ENCODE results near the gene NCF2.

NCF2 gene

GRCh38 chr1:183570451-183570850 is 19.8 kb downstream of the NCF2 start:
- Histone ChIP-seq H3K27me3 (ENCODE audit: insufficient read depth, low read length) (no peaks in the 10 kb centered on the region), H3K4me3 (ENCODE audit: low read depth, low read length) (no peak overlapping the region), H3K4me1 (ENCODE audit: control insufficient read depth, insufficient read depth, low read length, unreplicated experiment) (peaks cover 6% of the 10 kb centered on the region), H3K36me3 (ENCODE audit: insufficient read depth, low read length) (no peaks in the 10 kb centered on the region), H2AFZ (ENCODE audit: low read length, unreplicated experiment) (no peak overlapping the region), H3K79me2 (ENCODE audit: control insufficient read depth, insufficient read depth, low read length, unreplicated experiment) (no peaks in the 10 kb centered on the region), H3K27ac (ENCODE audit: low read depth, low read length) (no peak overlapping the region)

- Histone ChIP-seq H3K27ac (ENCODE audit: low read depth, low read length) (no peak overlapping the region), H3K4me3 (ENCODE audit: low read depth, low read length) (no peak overlapping the region), H3K79me2 (ENCODE audit: control insufficient read depth, insufficient read depth, low read length, unreplicated experiment) (no peaks in the 10 kb centered on the region), H3K27me3 (ENCODE audit: insufficient read depth, low read length) (no peaks in the 10 kb centered on the region), H3K36me3 (ENCODE audit: insufficient read depth, low read length) (no peaks in the 10 kb centered on the region), H3K4me1 (ENCODE audit: control insufficient read depth, insufficient read depth, low read length, unreplicated experiment) (peaks cover 6% of the 10 kb centered on the region), H2AFZ (ENCODE audit: low read length, unreplicated experiment) (no peak overlapping the region)
Measured at GRCh38 chr1:183569801-183570200, 20.5 kb downstream of the NCF2 start.

- Histone ChIP-seq H2AFZ (ENCODE audit: low read length, unreplicated experiment) (no peak overlapping the region), H3K27ac (ENCODE audit: low read depth, low read length) (no peak overlapping the region), H3K4me3 (ENCODE audit: low read depth, low read length) (no peak overlapping the region), H3K36me3 (ENCODE audit: insufficient read depth, low read length) (no peaks in the 10 kb centered on the region), H3K27me3 (ENCODE audit: insufficient read depth, low read length) (no peaks in the 10 kb centered on the region), H3K79me2 (ENCODE audit: control insufficient read depth, insufficient read depth, low read length, unreplicated experiment) (no peaks in the 10 kb centered on the region), H3K4me1 (ENCODE audit: control insufficient read depth, insufficient read depth, low read length, unreplicated experiment) (peaks cover 6% of the 10 kb centered on the region)
Measured at GRCh38 chr1:183569141-183569540, 21.1 kb downstream of the NCF2 start.

GRCh38 chr1:183568176-183569021 is 21.9 kb downstream of the NCF2 start:
- H3K27ac ChIP-seq (ENCODE audit: low read depth, low read length) = no peak overlapping the region
- H3K4me3 ChIP-seq (ENCODE audit: low read depth, low read length) = no peak overlapping the region
- H2AFZ ChIP-seq (ENCODE audit: low read length, unreplicated experiment) = no peak overlapping the region
- H3K79me2 ChIP-seq (ENCODE audit: control insufficient read depth, insufficient read depth, low read length, unreplicated experiment) = no peaks in the 10 kb centered on the region
- no peaks in the 10 kb centered on the region for H3K27me3 ChIP-seq (ENCODE audit: insufficient read depth, low read length)
- H3K4me1 ChIP-seq (ENCODE audit: control insufficient read depth, insufficient read depth, low read length, unreplicated experiment) = peaks cover 6% of the 10 kb centered on the region
- H3K36me3 ChIP-seq (ENCODE audit: insufficient read depth, low read length) = no peaks in the 10 kb centered on the region

- no peak overlapping the region for H3K4me3 ChIP-seq (ENCODE audit: low read depth, low read length)
- no peak overlapping the region for H3K27ac ChIP-seq (ENCODE audit: low read depth, low read length)
- peaks cover 6% of the 10 kb centered on the region for H3K4me1 ChIP-seq (ENCODE audit: control insufficient read depth, insufficient read depth, low read length, unreplicated experiment)
- H2AFZ ChIP-seq (ENCODE audit: low read length, unreplicated experiment) = no peak overlapping the region
- H3K27me3 ChIP-seq (ENCODE audit: insufficient read depth, low read length) = no peaks in the 10 kb centered on the region
- H3K36me3 ChIP-seq (ENCODE audit: insufficient read depth, low read length) = no peaks in the 10 kb centered on the region
- H3K79me2 ChIP-seq (ENCODE audit: control insufficient read depth, insufficient read depth, low read length, unreplicated experiment) = no peaks in the 10 kb centered on the region
Measured at GRCh38 chr1:183567584-183567983, 22.7 kb downstream of the NCF2 start.

GRCh38 chr1:183566026-183566425 is 24.2 kb downstream of the NCF2 start:
- Histone ChIP-seq H2AFZ (ENCODE audit: low read length, unreplicated experiment) (no peak overlapping the region), H3K36me3 (ENCODE audit: insufficient read depth, low read length) (no peaks in the 10 kb centered on the region), H3K27me3 (ENCODE audit: insufficient read depth, low read length) (no peaks in the 10 kb centered on the region), H3K27ac (ENCODE audit: low read depth, low read length) (no peak overlapping the region), H3K79me2 (ENCODE audit: control insufficient read depth, insufficient read depth, low read length, unreplicated experiment) (no peaks in the 10 kb centered on the region), H3K4me3 (ENCODE audit: low read depth, low read length) (no peak overlapping the region), H3K4me1 (ENCODE audit: control insufficient read depth, insufficient read depth, low read length, unreplicated experiment) (peaks cover 6% of the 10 kb centered on the region)

- H3K27ac ChIP-seq (ENCODE audit: low read depth, low read length) = no peak overlapping the region
- peaks cover 6% of the 10 kb centered on the region for H3K4me1 ChIP-seq (ENCODE audit: control insufficient read depth, insufficient read depth, low read length, unreplicated experiment)
Measured at GRCh38 chr1:183565261-183565660, 25.0 kb downstream of the NCF2 start.

GRCh38 chr1:183562701-183563100 is 27.6 kb downstream of the NCF2 start:
- no peak overlapping the region for H2AFZ ChIP-seq (ENCODE audit: low read length, unreplicated experiment)
- no peaks in the 10 kb centered on the region for H3K36me3 ChIP-seq (ENCODE audit: insufficient read depth, low read length)
- H3K4me1 ChIP-seq (ENCODE audit: control insufficient read depth, insufficient read depth, low read length, unreplicated experiment) = peaks cover 6% of the 10 kb centered on the region
- H3K27ac ChIP-seq (ENCODE audit: low read depth, low read length) = no peak overlapping the region
- H3K4me3 ChIP-seq (ENCODE audit: low read depth, low read length) = no peak overlapping the region
- H3K27me3 ChIP-seq (ENCODE audit: insufficient read depth, low read length) = no peaks in the 10 kb centered on the region
- H3K79me2 ChIP-seq (ENCODE audit: control insufficient read depth, insufficient read depth, low read length, unreplicated experiment) = no peaks in the 10 kb centered on the region

More at GRCh38 chr1:183565261-183565660, 25.0 kb downstream of the NCF2 start:
- Histone ChIP-seq H3K4me3 (ENCODE audit: low read depth, low read length) (no peak overlapping the region), H3K27me3 (ENCODE audit: insufficient read depth, low read length) (no peaks in the 10 kb centered on the region), H3K36me3 (ENCODE audit: insufficient read depth, low read length) (no peaks in the 10 kb centered on the region), H3K79me2 (ENCODE audit: control insufficient read depth, insufficient read depth, low read length, unreplicated experiment) (no peaks in the 10 kb centered on the region), H2AFZ (ENCODE audit: low read length, unreplicated experiment) (no peak overlapping the region)

- no peak overlapping the region for H2AFZ ChIP-seq (ENCODE audit: low read length, unreplicated experiment)
- no peaks in the 10 kb centered on the region for H3K79me2 ChIP-seq (ENCODE audit: control insufficient read depth, insufficient read depth, low read length, unreplicated experiment)
- no peaks in the 10 kb centered on the region for H3K4me1 ChIP-seq (ENCODE audit: control insufficient read depth, insufficient read depth, low read length, unreplicated experiment)
- H3K36me3 ChIP-seq (ENCODE audit: insufficient read depth, low read length) = 0 out of 2 replicates have a peak, but pooled peaks cover 3% of the 10 kb centered on the region
- H3K27me3 ChIP-seq (ENCODE audit: insufficient read depth, low read length) = no peaks in the 10 kb centered on the region
- H3K4me3 ChIP-seq (ENCODE audit: low read depth, low read length) = no peak overlapping the region
- H3K27ac ChIP-seq (ENCODE audit: low read depth, low read length) = no peak overlapping the region
Measured at GRCh38 chr1:183559061-183559460, 31.2 kb downstream of the NCF2 start.

GRCh38 chr1:183554577-183554976 is 35.7 kb downstream of the NCF2 start:
- no peak overlapping the region for H3K27ac ChIP-seq (ENCODE audit: low read depth, low read length)

GRCh38 chr1:183553764-183554163 is 36.5 kb downstream of the NCF2 start:
- Histone ChIP-seq H2AFZ (ENCODE audit: low read length, unreplicated experiment) (no peak overlapping the region), H3K4me1 (ENCODE audit: control insufficient read depth, insufficient read depth, low read length, unreplicated experiment) (no peaks in the 10 kb centered on the region), H3K36me3 (ENCODE audit: insufficient read depth, low read length) (peaks cover 22% of the 10 kb centered on the region), H3K27me3 (ENCODE audit: insufficient read depth, low read length) (no peaks in the 10 kb centered on the region), H3K4me3 (ENCODE audit: low read depth, low read length) (no peak overlapping the region), H3K27ac (ENCODE audit: low read depth, low read length) (no peak overlapping the region), H3K79me2 (ENCODE audit: control insufficient read depth, insufficient read depth, low read length, unreplicated experiment) (no peaks in the 10 kb centered on the region)

More at GRCh38 chr1:183554577-183554976, 35.7 kb downstream of the NCF2 start:
- Histone ChIP-seq H2AFZ (ENCODE audit: low read length, unreplicated experiment) (no peak overlapping the region), H3K4me3 (ENCODE audit: low read depth, low read length) (no peak overlapping the region), H3K4me1 (ENCODE audit: control insufficient read depth, insufficient read depth, low read length, unreplicated experiment) (no peaks in the 10 kb centered on the region), H3K79me2 (ENCODE audit: control insufficient read depth, insufficient read depth, low read length, unreplicated experiment) (no peaks in the 10 kb centered on the region), H3K36me3 (ENCODE audit: insufficient read depth, low read length) (peaks cover 16% of the 10 kb centered on the region; the same call in 1 of the 2 replicates), H3K27me3 (ENCODE audit: insufficient read depth, low read length) (no peaks in the 10 kb centered on the region)
